Kidney epithelial cell (primary cell): ENCODE measurements around the gene CZIB. TPM values are rescaled to one million over a fixed set of nuclear protein-coding genes. Genes with fewer than 3 reads are reported as not detected.

Source experiments
- DNase-seq: peaks from one replicate; pipeline ENCODE4 v3.0.0-alpha.2; 2010; ENCODE audit warnings: low read depth
- H3K27me3 ChIP-seq: 2 replicates; pipeline ENCODE4 v1.6.0; 2011; ENCODE audit warnings: low read length; ENCODE audit not compliant: control insufficient read depth, insufficient read depth
- H3K36me3 ChIP-seq: 2 replicates; pipeline ENCODE4 v1.5.1; 2011; ENCODE audit warnings: low read length; ENCODE audit not compliant: control insufficient read depth, insufficient read depth
- H3K4me3 ChIP-seq: 2 replicates; pipeline ENCODE4 v1.5.1; 2011; ENCODE audit warnings: low read depth, mild to moderate bottlenecking, control low read depth, low read length
- total RNA-seq: library from RNA; depleted of rRNA; stranded (reverse); fragments of >200 nt; gene quantifications from 2 replicates; pipeline ENCODE4 v1.2.3, GENCODE V29; 2015
- TF ChIP-seq, protein P1 (sequence below): IDR thresholded peaks from 2 replicates; pipeline ENCODE4 v1.5.1; 2011; ENCODE audit warnings: mild to moderate bottlenecking, moderate library complexity, low read length, control low read depth, inconsistent platforms; ENCODE audit not compliant: insufficient read depth, poor library complexity, severe bottlenecking

Gene CZIB
- total RNA-seq, 1 donor from 2014 or later: 55.9 TPM

DNA sequence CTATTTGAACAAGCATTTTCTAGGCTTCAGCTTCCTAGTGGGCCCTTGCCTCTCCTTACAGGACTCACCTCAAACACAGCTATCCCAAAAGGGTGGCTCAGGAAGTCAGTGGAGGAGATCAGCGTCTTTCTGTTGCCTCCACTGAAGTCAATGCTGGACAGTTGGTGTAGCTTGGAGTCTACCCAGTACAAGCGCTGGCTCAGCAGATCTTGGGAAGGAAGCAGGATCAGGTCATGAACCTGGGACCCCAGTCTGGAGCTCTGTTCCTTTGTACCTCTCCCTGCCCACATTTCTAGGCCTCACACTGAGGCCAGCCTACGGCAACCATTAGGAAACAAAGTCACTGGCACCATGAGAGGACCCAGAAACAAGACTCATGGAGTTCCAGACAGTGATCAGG lies 41.6 kb upstream of the CZIB start:
- TF ChIP-seq, protein P1, sequence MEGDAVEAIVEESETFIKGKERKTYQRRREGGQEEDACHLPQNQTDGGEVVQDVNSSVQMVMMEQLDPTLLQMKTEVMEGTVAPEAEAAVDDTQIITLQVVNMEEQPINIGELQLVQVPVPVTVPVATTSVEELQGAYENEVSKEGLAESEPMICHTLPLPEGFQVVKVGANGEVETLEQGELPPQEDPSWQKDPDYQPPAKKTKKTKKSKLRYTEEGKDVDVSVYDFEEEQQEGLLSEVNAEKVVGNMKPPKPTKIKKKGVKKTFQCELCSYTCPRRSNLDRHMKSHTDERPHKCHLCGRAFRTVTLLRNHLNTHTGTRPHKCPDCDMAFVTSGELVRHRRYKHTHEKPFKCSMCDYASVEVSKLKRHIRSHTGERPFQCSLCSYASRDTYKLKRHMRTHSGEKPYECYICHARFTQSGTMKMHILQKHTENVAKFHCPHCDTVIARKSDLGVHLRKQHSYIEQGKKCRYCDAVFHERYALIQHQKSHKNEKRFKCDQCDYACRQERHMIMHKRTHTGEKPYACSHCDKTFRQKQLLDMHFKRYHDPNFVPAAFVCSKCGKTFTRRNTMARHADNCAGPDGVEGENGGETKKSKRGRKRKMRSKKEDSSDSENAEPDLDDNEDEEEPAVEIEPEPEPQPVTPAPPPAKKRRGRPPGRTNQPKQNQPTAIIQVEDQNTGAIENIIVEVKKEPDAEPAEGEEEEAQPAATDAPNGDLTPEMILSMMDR: no peak
- Histone ChIP-seq H3K27me3 (no peaks in the 10 kb centered on the region), H3K36me3 (peaks cover 6% of the 10 kb centered on the region), H3K4me3 (no peak overlapping the region)
- DNase-seq: no peak

DNA sequence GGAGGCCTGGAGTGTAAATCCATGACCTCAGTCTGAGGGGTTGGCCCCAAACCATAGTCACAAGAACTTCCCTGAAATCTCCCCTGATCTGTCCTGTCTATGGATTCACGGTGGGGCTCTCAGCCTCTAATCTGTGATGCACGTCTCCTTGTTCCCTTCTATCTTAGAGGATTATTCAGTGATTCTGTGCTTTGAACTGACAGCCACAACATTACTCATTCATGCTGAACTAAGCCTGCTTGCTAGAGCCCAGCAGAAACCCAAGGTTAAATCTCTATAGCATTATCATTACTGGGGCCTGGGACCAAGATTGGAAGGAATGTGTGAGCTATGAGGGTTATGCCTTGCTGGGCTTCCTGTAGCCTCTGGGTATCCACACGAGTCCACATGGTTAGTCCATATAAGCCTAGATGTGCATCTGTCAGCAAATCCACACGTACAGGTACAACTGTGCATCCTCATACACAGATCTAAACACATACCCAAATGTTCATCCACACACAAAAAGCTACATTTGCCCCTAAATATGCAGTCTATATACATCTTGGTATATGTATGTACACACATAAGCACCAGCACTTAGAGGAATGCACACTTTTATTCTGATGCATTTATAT lies 40.3 kb upstream of the CZIB start:
- no peak for DNase-seq
- H3K36me3 ChIP-seq: peaks cover 6% of the 10 kb centered on the region
- TF ChIP-seq, protein P1: no peak

DNA sequence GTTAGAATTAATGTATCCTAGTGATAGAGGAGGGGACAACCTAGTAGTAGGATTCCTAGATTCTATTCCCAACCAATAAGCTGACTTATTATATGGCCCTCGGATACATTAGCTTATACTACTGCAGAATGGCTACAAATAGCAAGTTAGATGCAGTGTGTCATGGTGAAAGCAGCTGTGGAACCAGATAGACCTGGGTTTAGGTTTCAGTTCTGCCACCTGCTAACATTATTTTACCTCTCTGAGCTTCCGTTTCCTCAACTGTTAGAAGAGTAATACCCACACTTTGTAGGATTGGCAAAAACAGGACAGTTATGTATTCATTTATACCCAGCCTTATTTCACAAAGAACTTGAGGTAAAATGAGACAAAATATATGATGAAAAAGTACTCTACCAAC lies 39.5 kb upstream of the CZIB start:
- DNase-seq: no peak
- peaks cover 6% of the 10 kb centered on the region for H3K36me3 ChIP-seq
- TF ChIP-seq, protein P1: no peak

More for the DNA sequence above, 40.3 kb upstream of the CZIB start:
- no peak overlapping the region for H3K4me3 ChIP-seq
- H3K27me3 ChIP-seq: no peaks in the 10 kb centered on the region

DNA sequence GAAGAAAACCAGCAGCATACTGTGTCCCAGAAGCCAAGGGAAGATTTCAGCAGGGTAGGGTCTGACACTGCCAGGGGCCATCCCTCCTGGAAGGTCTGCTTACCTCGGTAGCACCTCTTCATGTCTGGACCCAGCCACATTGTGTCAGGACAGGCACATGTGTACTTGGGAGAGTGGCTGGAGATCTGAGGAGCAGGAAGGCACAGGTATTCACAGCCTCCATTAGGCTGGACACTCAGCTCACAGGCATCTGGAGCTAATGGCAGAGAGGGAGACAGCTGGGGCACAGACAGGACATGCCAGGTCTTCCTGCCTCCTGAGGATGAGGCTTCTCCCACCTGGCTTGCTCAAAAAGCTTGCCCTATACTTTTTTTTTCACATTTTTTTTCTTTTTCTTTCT lies 37.8 kb upstream of the CZIB start:
- H3K36me3 ChIP-seq: peaks cover 3% of the 10 kb centered on the region
- TF ChIP-seq, protein P1: no peak
- DNase-seq: no peak
- H3K27me3 ChIP-seq: no peaks in the 10 kb centered on the region
- H3K4me3 ChIP-seq: no peak overlapping the region

More for the DNA sequence above, 39.5 kb upstream of the CZIB start:
- no peak overlapping the region for H3K4me3 ChIP-seq
- no peaks in the 10 kb centered on the region for H3K27me3 ChIP-seq

DNA sequence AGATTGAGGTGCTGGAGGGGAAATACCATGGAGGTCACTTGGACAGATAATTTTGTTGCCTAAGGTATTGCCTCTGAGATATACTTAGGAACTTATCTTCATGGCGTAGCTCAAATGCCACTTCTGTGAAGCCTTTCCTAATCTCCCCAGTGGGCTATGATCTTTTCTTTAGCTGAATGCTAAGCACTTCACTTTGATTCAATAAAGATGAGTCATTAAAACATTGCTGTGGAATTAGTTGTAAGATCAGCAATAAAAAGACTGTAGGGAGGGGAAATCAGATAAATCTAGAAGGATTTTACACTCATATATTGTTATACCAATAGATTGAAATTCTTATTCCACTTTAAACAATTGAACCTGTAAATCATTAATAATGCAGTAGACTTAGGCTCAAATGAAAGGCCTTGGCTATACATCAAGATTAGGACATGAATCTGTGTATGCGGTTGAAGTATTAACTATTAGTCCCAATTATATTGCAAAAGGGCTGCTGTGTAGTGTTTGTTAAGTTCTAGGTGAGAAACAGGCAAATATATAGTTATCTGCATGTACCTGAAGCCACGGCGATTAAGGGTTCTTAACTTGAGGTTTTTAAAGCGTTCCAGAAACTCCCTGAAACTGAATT lies 37.1 kb upstream of the CZIB start:
- DNase-seq: no peak
- no peak overlapping the region for H3K4me3 ChIP-seq
- TF ChIP-seq, protein P1: no peak
- no peaks in the 10 kb centered on the region for H3K27me3 ChIP-seq
- no peaks in the 10 kb centered on the region for H3K36me3 ChIP-seq
